ENCODE results near the gene ZNF691.
"Not testable (repeated sequence)": the region's sequence is repeated elsewhere in the genome, so short reads cannot be mapped to it uniquely, and the experiment has no call there.

The ZNF691 gene

GRCh38 chr1:42832641-42833240 is 13.7 kb upstream of the ZNF691 start:
- no peak for DNase-seq (ENCODE audit: low spot score)
- FAIRE-seq = no peak

- no peak for DNase-seq (ENCODE audit: low spot score)
- no peak for FAIRE-seq
These were observed 12.4 kb upstream of the ZNF691 start for GRCh38 chr1:42833981-42834380.

GRCh38 chr1:42834803-42835202 is 11.6 kb upstream of the ZNF691 start:
- FAIRE-seq (no peak), DNase-seq (ENCODE audit: low spot score) (no peak)

- FAIRE-seq (no peak), DNase-seq (ENCODE audit: low spot score) (no peak)
These were observed 11.0 kb upstream of the ZNF691 start for GRCh38 chr1:42835422-42835821.

GRCh38 chr1:42837709-42838108 is 8.7 kb upstream of the ZNF691 start:
- FAIRE-seq (no peak), DNase-seq (ENCODE audit: low spot score) (no peak)

- FAIRE-seq (no peak), DNase-seq (ENCODE audit: low spot score) (no peak)
These were observed 7.8 kb upstream of the ZNF691 start for GRCh38 chr1:42838482-42839190.

- FAIRE-seq = no peak
- DNase-seq (ENCODE audit: low spot score) = no peak
These were observed 5.4 kb upstream of the ZNF691 start for GRCh38 chr1:42841010-42841409.

GRCh38 chr1:42841440-42842147 is 4.8 kb upstream of the ZNF691 start:
- FAIRE-seq = no peak
- no peak for DNase-seq (ENCODE audit: low spot score)

- FAIRE-seq (no peak), DNase-seq (ENCODE audit: low spot score) (no peak)
These were observed 1.7 kb upstream of the ZNF691 start for GRCh38 chr1:42844592-42845140.

- DNase-seq (ENCODE audit: low spot score) = no peak
- no peak for FAIRE-seq
These were observed 1.2 kb upstream of the ZNF691 start for GRCh38 chr1:42845193-42845592.

- FAIRE-seq (no peak), DNase-seq (ENCODE audit: low spot score) (no peak)
These were observed 552 bp upstream of the ZNF691 start for GRCh38 chr1:42845866-42846256.

GRCh38 chr1:42847111-42847595 is 740 bp downstream of the ZNF691 start:
- no peak for FAIRE-seq
- no peak for DNase-seq (ENCODE audit: low spot score)

- no peak for FAIRE-seq
- DNase-seq (ENCODE audit: low spot score) = no peak
These were observed 1.5 kb downstream of the ZNF691 start for GRCh38 chr1:42847721-42848460.

GRCh38 chr1:42848823-42849537 is 2.6 kb downstream of the ZNF691 start:
- no peak for FAIRE-seq
- DNase-seq (ENCODE audit: low spot score) = no peak

GRCh38 chr1:42849944-42850343 is 3.5 kb downstream of the ZNF691 start:
- no peak for FAIRE-seq
- no peak for DNase-seq (ENCODE audit: low spot score)

- DNase-seq (ENCODE audit: low spot score) (no peak), FAIRE-seq (no peak)
These were observed 5.0 kb downstream of the ZNF691 start for GRCh38 chr1:42851420-42851819.

- no peak for DNase-seq (ENCODE audit: low spot score)
- FAIRE-seq = no peak
These were observed 5.7 kb downstream of the ZNF691 start for GRCh38 chr1:42851960-42852607.

GRCh38 chr1:42852608-42852980 is 6.2 kb downstream of the ZNF691 start:
- FAIRE-seq (no peak), DNase-seq (ENCODE audit: low spot score) (no peak)

GRCh38 chr1:42853116-42853884 is 6.9 kb downstream of the ZNF691 start:
- no peak for DNase-seq (ENCODE audit: low spot score)
- FAIRE-seq = no peak

- DNase-seq (ENCODE audit: low spot score); FAIRE-seq: not testable (repeated sequence)
These were observed 10.1 kb downstream of the ZNF691 start for GRCh38 chr1:42856554-42856953.

Data from RCC 7860 (cell line).